NCI-H1417 treated with DMSO at 0.1 percent for 48 hours (cell line): ENCODE results near the gene PRDM16.

ENCODE experiments used
- DNase-seq: peaks from one replicate; lab custom pipeline; 2025; lab: John Stamatoyannopoulos, UW

PRDM16 gene

DNA sequence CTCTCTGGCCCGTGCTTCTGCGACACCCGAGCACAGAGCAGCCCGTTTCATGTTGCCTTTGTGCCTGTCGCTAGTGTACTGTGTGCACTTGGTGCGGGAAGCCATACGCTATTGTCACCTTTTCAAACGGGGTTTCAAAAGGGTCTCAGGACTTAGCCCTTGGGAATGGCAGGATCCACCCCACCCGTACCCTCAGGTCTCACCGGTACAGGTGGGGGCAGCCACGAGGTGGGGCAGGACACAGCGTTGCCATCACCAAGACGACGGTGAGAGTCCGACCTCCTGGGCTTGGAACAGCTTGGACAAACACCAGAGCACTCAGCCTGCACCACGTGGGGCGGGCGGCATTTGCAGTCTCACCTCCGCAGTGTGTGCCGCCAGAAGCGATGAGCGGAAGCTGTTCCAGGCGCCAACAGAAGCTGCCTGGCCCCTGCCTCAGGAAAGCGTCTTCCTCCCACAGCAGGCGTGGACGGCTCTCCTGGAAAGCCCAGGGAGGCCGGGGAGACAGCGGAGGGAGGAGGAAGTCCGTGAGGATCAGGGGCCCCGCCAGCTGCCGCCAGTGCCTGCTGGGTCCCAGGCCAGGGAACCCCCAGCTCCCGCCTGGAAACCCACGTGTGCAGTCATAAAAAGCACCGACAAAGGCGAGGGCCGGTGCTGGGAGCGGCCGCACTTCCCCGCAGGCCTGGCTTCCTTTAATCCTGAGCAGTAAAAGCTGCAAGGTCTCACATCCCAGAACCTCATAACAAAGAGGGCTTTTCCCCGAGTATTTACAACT, 254.2 kb downstream of the PRDM16 start:
- no peak for DNase-seq

DNA sequence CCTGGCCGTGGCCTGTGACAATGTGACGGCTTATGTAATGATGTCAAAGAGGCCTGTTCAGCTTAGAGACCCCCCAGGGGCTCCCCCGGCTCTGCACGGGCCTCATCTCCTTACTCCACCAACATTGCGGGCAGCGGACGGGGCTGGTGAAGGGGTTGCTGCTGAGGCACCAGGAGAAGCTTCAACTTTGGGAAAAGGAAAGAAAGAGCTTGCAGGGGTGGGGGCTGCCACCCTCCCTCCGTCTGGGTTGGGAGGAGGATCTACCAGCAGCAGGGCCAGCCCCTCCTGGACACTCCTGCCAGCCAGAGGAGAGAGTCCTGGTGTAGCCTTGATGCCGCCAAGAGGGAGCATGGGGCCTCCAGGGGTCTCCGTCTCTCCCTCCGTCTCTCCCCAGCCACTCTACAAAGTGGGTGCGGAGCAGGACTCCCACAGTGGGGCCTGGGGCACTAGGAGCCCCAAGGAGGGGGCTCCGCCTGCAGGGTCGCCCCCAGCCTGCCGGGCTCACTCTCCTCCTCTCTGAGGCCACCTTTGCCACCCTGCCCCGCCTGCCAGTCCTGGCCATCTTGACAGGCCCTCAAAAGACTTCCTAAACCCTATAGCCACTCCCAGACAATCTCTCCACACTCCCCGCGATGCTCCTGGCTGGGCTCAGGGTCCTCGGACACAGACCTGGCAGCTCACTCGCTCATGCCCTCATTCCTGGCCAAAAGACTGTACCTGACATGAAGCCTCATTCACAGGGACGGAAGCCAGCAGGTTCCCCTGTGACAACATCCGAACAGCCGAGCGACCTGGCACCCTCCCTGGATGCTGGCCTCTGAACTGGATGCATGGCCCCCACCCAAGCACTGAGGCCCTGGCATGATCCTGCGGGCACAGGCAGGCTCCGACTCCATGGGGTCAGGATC, 255.0 kb downstream of the PRDM16 start:
- no peak for DNase-seq

DNA sequence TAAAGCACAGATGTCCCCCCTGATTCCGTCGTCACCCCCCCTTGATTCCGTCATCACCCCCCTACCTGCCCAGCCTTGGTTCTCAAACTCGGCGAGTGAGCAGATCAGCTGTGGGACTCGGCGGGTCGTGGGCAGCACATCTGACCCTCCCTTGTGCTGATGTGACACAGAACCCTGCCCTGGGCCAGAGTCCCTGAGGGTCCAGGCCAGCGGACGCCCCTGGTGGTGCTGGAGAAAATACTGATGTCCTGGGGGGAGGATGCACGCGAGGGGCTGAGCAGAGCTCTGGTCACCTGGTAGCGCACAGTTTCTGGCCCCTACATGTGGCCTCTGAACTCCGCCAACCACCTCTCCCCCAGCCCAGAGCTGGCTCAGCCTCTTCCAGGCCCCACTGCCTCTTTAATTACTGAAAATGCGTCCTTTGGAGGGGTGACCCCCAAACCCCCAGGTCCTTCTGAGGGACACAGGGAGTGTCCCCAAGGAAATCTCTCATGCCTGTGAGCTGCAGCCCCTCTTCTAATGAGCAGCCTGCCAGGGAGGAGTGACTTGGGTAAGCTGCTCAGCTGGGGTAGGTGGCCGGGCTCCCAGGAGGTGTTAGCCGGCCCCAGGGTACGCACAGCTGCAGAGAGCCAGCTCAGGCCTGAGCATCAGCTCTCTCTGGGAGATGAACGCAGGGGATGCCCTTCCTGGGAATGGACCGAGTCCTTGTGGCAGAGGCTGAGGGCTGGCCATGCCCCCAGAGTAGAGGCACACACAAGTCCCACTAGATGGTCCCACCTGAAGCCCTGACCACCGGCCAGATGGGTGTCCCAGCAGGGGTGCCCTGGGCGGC, 255.9 kb downstream of the PRDM16 start:
- no peak for DNase-seq

DNA sequence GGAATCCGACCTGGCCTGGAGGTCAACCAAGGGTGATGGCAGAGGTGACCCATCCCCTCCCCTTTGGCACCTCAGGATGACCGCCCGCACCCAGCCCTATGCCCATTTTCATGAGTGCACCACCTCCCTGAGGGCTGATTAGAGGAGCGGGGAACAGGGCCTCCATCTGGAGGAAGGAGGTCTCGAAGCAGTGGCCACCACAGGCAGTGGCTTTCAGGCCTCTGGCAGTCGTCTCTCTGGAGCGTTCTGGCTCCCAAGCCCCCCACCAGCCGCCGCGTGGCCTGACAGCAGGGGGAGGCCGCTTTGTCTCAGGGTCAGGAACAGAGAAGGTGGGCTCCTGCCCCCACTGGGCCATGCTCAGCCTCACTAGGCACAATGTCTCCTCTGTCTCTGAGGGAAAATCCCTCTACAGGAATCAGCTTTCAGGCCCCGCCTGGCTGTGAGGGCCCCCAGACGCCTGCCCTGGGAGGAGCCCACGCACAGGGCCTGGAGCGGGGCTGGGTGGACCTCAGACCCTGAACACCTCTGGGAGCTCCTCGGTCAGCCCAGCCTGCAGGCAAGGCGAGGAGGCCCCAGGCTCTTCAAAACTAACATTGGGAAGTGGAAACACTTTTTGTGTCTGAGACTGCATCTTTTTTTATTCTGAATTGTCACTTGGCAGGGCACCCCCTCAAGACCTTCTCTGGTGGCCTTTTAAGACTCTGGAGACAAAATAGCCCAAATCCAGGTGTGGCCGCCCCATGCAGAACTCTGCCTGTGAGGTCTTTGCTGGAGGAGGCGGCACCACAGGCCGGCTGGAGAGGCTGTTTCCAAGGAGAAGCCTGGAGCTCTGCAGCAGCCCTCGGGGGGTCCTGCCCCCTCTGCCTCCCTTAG, 257.7 kb downstream of the PRDM16 start:
- no peak for DNase-seq

DNA sequence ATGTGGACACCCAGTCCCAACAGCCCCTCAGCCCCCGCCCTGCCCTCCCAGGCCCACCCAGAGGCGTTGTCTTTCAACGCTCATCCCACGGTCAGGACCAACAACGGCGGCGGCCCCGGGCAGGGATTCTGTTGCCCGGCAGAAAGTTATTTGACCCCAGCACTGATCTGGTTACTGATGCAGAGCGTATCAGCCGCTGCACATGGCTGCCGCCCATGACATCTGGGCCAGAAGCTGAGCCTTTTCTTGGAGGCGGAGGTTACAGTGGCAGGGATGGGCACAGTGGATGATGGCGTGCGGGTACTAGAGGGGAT, 258.3 kb downstream of the PRDM16 start:
- DNase-seq, result no peak

DNA sequence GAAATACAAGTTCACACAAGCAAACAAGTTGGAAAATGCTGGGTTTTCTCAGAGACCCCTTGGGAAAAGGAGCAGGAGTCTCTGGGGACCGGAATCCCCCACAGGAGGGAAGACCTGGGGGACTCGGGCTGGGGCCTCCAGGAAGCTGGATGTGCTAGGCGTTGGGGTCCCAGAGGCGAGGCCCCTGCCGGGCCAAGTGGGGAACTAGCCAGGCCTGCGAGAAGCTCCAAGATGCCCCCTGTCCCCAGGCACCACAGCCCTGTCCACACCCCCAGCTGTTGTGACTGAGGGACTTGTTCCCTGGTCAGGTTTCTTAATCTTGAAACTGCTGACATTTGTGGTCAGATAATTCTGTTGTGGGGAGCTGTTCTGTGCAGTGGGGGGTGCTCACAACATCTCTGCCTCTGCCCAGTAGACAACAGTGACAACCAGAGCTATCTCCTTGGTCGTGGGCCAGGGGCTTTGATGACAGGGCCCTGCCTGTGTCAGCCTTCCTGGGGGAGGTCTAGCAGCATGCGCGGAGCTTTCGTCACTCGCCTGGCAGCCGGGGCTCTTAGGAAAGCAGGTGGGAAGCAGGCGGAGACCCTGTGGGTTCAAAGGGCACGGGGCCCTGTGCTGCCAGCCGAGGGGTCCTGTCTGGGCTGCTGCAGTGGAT, 259.1 kb downstream of the PRDM16 start:
- no peak for DNase-seq

DNA sequence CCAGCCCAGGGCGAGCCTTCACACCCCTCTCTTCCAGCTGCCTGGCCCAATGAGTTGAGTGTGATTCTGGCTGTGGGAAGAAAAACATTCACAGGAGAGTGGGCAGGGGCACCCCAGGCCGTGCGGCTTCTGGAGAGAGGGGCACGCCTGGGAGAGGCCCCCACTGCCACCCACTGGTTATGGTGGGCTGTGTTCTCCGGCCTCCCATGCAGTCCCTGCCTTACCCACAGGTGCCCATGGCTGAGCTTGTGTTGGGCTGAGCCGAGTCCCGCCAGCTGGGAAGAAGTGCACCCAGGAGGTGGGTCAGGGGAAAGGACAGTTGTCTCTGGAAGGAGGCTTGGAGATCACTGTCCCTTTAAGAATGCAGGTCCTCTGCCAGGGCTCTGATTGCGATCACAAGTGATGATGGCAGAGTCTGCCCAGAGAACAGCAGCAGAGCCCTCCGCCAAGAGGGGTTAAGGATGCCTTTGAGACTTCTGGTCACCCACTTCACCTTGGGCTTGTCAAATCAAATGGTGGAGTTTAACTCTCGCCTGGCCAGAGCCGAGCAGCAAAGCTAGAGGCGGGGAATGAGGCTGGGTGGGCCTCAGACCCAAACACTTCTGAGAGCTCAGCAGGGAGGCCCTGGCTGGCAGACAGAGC, 260.8 kb downstream of the PRDM16 start:
- DNase-seq, result no peak

DNA sequence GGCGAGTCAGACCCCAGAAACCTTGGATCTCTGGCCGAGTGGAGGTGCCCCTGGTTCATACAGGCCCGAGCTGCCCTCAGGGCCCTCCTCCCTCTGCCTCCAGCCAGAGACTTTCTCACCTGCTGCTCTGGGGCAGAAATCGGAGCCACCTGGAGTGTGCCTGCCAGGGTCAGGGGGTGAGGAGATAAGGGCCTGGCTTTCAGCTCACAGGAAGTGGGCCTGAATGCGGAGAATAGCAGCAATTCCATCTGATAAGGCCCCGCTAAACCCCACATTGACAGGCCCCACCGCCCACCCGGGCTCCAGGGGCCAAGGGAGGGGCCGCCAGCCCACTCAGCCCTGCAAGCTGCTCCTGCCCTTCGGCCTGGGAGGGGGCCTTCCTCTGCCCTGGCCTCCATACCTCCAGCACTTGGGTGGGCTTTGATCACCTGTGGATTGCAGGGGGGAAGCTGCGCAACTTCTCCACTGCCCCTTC, 261.8 kb downstream of the PRDM16 start:
- DNase-seq, result no peak

DNA sequence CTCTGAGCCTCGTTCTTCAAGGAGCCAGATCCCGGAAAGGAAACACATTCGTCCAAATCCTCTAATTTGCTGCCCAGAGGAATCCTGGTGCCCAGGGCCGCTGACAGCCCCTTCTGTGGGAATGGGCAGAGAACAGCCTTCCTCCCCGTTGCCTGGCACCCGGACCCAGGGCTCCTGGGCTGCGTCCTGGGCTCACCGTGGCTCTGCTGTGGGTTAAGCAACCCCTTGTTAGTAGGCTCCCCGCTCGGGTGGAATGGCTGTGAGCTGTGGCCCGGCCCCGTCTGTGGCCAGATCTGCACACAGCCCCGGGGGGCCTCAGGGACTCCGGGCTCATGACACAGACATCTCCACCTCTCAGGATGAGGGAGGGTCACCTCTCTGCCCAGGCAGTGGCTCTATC, 262.6 kb downstream of the PRDM16 start:
- DNase-seq, result no peak

DNA sequence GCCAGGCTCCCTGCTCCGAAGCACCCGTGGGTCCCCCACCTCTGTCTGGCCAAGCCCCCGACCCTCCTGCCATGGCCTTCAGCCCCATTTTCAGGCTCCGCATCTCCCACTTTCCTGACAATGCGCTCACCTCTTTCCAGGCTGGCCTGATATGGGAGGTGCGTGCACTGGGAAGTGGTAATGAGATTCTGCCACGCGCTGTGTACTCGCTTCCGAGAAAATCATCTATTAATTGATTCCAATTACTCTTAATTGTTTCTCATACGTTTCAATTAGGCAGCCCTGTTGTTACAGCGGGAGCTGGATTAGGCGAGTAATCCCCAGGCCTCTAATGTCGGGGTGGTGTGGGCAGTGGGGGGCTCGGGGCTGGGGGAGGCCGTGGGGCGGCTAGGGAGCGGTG, 263.0 kb downstream of the PRDM16 start:
- no peak for DNase-seq

DNA sequence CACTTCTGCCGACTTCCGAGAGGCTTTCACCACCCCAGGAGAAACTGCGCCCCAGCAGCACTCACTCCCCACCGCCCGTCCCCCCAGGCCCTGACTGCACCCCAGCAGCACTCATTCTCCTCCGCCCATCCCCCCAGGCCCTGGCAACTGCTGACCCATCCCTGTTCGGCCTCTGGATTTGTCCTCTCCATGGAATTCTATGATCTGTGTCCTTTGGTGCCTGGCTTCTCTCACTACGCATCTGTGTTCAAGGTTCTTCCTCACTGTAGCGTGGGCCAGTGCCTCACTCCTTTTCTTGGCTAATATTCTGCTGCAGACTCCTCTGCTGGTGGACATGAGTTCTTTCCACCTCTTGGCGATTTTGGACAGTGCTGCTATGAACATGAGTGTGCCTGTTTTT, 263.7 kb downstream of the PRDM16 start:
- DNase-seq, result no peak

DNA sequence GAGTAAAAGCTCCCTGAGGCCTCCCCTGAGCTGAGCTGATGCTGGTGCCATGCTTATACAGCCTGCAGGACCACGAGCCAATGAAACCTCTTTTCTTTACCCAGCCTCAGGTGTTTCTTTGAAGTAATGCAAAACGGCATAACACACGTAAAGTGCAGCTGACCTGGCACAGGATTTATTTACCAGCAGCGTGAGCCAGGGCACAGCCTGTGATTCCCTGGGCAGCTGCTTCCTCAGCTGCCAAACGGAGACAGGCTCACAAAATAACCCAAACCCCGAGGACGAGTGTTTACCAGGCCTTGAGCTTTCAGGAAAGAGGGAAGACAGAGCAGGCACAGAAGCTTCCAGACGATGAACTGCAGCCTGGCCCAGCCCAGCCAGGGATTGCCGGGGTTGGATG, 264.9 kb downstream of the PRDM16 start:
- DNase-seq, result no peak

DNA sequence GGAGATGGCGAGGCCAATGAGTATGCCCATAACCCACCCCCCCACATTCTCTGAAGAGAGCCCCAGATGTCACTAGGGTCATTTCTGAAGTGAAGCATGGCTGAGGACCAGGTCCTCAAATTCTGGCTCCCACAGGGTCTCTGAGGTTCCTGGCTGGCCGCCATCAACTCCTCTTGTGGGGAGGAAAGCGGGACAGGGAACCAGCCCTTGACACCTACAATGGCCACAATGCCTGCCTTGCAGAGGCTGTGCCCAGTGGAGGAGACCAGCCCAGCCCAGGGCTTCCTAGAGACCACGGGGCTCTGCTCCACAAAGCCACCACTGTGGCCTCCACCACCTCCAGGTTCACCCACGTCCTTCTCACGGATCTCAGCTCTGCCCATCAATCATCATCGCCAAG, 265.4 kb downstream of the PRDM16 start:
- DNase-seq, result no peak

DNA sequence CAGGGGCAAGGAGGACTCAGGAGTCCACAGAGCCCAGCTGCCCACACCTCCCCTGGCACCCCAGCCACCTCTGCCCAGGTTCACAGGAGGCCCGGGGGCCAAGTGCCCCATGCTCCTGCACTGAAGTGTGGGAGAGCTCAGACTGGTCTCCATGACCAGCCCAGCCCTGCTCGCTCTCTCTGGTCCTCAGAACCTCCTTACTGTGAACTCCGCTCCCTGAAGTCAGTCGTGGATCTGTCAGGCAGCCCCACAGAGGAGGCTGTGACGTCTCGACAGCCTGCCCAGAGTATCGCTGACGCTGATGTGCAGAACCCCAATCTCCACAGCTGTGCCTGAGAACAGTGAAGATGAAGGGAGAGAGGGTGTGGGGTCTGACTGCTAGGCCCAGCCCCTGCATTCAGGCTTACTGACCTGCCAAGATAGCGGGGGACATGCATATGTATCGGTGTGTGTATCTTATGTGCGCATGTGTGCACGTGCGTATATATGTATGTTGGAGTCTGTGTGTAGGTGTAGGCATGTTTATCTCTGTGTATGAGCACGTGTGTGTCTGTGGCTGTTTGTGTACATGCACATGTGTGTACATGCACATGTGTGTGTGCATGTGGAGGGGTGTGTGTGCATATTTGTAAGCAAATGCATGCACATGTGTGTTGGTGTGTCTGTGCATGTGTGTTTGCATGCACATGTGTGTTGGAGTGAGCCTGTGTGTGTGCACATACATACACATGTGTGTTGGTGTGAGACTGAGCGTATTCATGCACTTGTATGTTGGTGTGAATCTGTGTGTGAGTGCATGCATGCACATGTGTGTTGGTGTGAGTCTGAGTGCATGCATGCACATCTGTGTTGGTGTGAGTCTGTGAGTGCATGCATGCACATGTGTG, 267.0 kb downstream of the PRDM16 start:
- DNase-seq, result no peak

DNA sequence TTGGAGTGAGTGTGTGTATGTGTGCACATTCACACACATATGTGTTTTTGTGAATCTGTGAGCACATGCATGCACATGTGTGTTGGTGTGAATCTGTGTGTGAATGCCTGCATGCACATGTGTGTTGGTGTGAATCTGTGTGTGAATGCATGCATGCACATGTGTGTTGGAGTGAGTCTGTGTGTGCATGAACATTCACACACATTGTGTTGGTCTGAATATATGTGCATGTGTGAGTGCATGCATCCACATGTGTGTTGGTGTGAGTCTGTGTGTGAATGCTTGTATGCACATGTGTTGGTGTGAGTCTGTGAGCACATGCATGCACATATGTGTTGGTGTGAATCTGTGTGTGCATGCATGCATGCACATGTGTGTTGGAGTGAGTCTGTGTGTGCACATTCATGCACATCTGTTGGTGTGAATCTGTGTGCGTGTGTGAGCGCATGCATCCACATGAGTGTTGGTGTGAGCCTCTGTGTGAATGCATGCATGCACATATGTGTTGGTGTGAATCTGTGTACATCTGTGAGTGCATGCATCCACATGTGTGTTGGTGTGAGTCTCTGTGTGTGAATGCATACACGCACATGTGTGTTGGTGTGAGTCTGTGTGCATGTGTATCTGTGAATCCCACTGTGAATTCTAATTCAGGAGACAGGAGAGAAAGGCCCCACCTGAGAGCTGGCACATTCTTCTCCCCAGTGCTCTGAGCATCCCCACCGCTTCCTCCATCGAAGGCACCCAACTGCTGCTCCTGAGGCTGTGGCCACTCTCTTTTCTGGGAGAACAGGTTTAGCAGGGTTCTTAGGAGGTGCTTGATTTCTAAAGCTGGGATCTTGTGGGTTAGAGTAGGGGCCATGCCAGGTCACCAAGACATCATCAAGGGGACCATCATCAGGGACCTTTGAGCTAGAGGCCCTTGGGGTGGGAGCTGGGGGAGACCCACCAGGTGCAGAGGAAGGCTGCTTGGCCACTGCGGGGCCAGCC, 267.9 kb downstream of the PRDM16 start:
- DNase-seq, result no peak

DNA sequence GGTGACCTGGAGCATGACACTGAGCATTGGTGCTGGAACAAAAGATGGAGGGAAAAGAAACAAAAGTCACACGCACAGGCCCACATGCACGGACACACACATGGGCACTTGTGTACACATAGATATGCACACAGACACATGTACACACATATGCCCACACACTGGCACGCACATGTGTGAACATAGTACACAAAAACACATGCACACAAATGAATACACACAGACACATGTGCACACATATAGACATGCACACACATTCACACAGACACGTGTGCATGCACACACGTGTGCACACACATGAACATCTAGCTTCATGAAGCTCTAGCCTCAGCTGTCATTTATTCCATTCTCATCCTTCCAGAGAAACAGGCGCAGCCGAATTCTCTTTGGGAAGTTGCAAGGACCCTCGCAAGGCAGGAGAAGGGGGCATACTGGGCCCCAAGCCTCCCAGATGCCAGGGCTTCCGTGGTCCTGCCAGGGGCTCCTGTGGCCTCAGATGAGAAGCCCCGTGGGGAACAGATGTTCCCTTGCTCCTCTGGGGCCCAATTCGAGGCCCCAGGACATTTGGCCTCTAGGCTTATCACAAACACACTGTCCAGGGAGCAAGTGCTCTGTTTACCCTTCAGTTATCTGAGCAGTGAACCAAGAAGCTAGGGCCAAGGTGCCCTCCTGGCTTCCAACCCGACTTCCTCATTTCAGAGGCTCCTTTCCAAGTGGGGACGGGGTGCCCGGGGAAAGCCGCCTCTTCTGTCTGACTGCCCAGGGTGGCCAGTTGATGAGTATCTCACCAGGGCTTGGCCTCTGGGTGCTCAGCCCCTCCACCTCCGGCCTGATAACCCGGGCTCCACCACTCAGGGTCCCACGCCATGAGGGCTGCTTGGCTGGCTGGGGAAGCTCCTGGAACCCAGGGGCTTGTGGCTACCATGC, 269.1 kb downstream of the PRDM16 start:
- no peak for DNase-seq

DNA sequence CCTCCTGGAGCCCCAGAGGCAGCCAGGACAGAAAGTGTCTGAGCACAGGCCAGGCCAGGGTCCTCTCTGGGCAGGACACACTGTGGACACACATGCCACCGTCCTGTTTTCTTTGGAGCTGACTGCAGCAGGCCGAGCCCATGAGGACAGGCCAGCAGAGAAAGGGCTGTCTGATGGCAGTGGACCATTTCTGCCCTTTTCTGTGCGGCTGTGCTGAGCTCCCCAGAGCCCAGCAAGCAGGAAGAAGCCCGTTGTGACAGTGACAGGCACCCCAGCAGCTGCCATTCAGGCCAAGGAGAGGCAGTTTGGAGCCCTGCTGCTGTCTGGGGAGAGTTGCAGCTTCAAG, 269.7 kb downstream of the PRDM16 start:
- DNase-seq, result no peak
